ENCODE results near the gene PILRA.
A peak's percentile ranks its signal among the peaks of the same experiment; 100 is the strongest.

The PILRA gene

GRCh38 chr7:100430493-100431285 lies 57.4 kb downstream of the PILRA start:
- in situ Hi-C loops (cut with MboI; ENCODE audit: low sequenced_read_pairs, unreplicated experiment): no loop called here
- no peak for TF ChIP-seq CTCF (IDR thresholded peaks at IDR 0.05; ENCODE audit: borderline replicate concordance, control extremely low read depth, extremely low read depth, insufficient read depth, missing control alignments)
- DNase-seq (ENCODE audit: low spot score): peak; percentile 46

- in situ Hi-C loops (cut with MboI; ENCODE audit: low sequenced_read_pairs, unreplicated experiment): no loop called here
- no peak for DNase-seq (ENCODE audit: low spot score)
- TF ChIP-seq CTCF (IDR thresholded peaks at IDR 0.05; ENCODE audit: borderline replicate concordance, control extremely low read depth, extremely low read depth, insufficient read depth, missing control alignments): no peak
These were observed 58.0 kb downstream of the PILRA start for GRCh38 chr7:100431286-100431735.

- in situ Hi-C loops (cut with MboI; ENCODE audit: low sequenced_read_pairs, unreplicated experiment): no loop called here
- DNase-seq (ENCODE audit: low spot score): no peak
- no peak for TF ChIP-seq CTCF (IDR thresholded peaks at IDR 0.05; ENCODE audit: borderline replicate concordance, control extremely low read depth, extremely low read depth, insufficient read depth, missing control alignments)
These were observed 58.8 kb downstream of the PILRA start for GRCh38 chr7:100432053-100432452.

GRCh38 chr7:100432621-100433275 lies 59.5 kb downstream of the PILRA start:
- in situ Hi-C loops (cut with MboI; ENCODE audit: low sequenced_read_pairs, unreplicated experiment): no loop called here
- TF ChIP-seq CTCF (IDR thresholded peaks at IDR 0.05; ENCODE audit: borderline replicate concordance, control extremely low read depth, extremely low read depth, insufficient read depth, missing control alignments): no peak
- DNase-seq (ENCODE audit: low spot score): no peak

GRCh38 chr7:100433276-100433591 lies 59.9 kb downstream of the PILRA start:
- TF ChIP-seq CTCF (IDR thresholded peaks at IDR 0.05; ENCODE audit: borderline replicate concordance, control extremely low read depth, extremely low read depth, insufficient read depth, missing control alignments): no peak
- no peak for DNase-seq (ENCODE audit: low spot score)
- in situ Hi-C loops (cut with MboI; ENCODE audit: low sequenced_read_pairs, unreplicated experiment): no loop called here

- in situ Hi-C loops (cut with MboI; ENCODE audit: low sequenced_read_pairs, unreplicated experiment): no loop called here
- no peak for TF ChIP-seq CTCF (IDR thresholded peaks at IDR 0.05; ENCODE audit: borderline replicate concordance, control extremely low read depth, extremely low read depth, insufficient read depth, missing control alignments)
- DNase-seq (ENCODE audit: low spot score): no peak
These were observed 60.5 kb downstream of the PILRA start for GRCh38 chr7:100433592-100434296.
